Hematopoietic multipotent progenitor cell treated with erythropoietin and hydrocortisone succinate and interleukin-3 and kit ligand, for 4 days (in vitro differentiated cells): ENCODE measurements around the gene PLBD2.
A peak's percentile ranks its signal among the peaks of the same experiment; 100 is the strongest.

Experiments
- DNase-seq: peaks from one replicate; pipeline ENCODE4 v3.0.0-alpha.2; 2015

PLBD2 gene

GRCh38 chr12:113422030-113422885 lies 63.9 kb downstream of the PLBD2 start, which contains the start of gene SDSL:
Gene SDSL (plus strand): TSS chr12:113422380. CDS start chr12:113427983, 5,603 bp downstream.
- DNase-seq: peak; percentile 97

GRCh38 chr12:113422886-113423669 lies 64.7 kb downstream of the PLBD2 start:
- peak; percentile 31 for DNase-seq

GRCh38 chr12:113424456-113424855 lies 66.1 kb downstream of the PLBD2 start:
- DNase-seq: peak; percentile 24

DNA sequence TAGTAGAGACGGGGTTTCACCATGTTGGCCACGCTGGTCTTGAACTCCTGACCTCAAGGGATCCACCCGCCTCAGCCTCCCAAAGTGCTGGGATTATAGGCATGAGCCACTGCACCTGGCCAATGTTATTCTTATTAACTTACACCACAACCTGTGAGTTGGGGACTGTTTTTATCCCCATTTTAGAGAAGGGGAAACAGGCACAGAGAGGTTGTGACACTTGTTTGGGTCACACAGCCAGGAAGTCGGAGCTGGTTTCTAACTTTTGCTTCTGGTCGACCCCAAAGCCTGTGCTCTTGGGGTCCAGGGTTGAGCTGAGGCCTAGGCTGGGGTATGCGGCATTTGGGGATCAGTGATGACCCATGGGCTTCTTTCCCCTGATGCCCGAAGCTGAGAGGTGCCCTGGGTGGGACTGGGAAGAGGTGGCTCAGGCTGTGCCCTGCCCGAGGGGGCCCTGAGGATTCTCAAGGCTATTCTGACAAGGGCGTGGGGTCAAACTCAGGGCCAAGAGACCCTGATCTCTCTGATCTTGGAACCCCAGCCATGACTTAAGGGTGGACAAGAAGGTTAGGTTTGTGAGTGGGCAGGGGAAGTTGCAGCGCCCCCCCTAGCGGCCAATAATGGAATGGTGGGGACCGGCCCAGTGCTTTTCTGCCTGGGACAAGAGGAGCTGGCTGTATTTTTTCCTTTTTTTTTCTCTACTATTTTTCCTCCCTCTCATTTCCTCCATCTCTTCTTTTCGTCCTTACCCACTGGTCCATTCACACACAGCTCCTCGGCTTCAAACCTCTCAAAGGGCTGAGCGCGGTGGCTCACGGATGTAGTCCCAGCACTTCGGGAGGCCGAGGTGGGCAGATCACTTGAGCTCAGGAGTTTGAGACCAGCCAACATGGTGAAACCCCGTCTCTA lies 66.8 kb downstream of the PLBD2 start:
- DNase-seq: peak; percentile 77

- no peak for DNase-seq
These were observed 67.6 kb downstream of the PLBD2 start for GRCh38 chr12:113425960-113426453.

DNA sequence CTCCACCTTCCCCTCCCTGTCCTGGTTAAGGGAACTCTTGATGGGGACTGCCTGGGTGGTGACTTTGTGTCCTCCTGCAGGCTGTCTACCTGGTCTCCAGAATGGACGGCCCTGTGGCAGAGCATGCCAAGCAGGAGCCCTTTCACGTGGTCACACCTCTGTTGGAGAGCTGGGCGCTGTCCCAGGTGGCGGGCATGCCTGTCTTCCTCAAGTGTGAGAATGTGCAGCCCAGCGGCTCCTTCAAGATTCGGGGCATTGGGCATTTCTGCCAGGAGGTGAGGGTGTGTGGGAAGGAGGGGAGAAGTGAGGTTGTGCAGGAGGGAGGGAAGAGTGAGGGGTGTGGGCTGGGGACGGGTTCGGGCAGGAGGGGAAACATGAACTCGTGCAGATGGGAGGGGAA lies 69.5 kb downstream of the PLBD2 start:
- DNase-seq: no peak

GRCh38 chr12:113428482-113428881 lies 70.1 kb downstream of the PLBD2 start:
- no peak for DNase-seq

GRCh38 chr12:113432986-113433385 lies 74.6 kb downstream of the PLBD2 start:
- DNase-seq: no peak

GRCh38 chr12:113435367-113435766 lies 77.0 kb downstream of the PLBD2 start:
- DNase-seq: no peak

GRCh38 chr12:113436586-113436985 lies 78.2 kb downstream of the PLBD2 start:
- DNase-seq: no peak

DNA sequence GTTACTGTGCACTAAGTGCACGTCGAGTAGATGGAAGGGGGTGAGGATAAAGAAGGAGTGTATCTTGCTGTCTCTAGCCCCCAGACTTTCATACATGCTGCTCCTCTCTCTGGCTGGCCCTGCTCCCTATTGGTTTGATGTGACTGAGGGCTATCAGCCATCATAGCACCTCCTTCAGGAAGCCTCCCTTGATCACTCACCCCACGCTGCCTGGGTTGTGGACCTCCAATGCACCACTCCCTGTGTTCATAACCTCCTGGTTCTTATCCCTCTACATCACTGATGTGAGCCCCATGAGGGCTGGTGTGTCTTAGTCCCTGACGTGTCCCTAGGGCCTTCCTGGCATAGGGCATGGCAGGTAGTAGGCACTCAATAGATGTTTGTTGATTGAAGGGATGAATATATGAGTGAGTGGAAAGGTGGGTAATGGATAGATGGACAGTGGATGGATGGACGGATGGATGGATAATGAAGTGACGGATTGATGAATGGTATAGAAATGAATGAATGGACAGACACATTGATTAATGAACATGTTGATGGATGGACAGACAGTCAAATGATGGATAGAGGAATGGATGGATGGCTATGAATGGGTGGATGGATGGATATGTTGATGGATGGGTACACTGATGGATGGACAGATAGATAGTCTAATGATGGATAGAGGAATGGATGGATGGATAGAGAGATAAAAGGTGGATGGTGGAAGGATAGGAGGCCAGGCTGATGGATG lies 78.8 kb downstream of the PLBD2 start:
- no peak for DNase-seq

DNA sequence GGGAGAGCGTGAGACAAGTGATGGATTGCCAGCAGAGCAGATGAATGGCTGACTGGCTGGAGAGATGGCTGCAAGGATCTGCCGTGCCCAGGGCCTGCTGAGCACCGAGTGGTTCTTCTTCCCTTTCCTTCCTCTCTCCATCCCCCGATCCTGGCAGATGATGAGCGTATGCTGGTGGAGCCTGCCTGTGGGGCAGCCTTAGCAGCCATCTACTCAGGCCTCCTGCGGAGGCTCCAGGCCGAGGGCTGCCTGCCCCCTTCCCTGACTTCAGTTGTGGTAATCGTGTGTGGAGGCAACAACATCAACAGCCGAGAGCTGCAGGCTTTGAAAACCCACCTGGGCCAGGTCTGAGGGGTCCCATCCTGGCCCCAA lies 79.3 kb downstream of the PLBD2 start:
- DNase-seq: no peak

DNA sequence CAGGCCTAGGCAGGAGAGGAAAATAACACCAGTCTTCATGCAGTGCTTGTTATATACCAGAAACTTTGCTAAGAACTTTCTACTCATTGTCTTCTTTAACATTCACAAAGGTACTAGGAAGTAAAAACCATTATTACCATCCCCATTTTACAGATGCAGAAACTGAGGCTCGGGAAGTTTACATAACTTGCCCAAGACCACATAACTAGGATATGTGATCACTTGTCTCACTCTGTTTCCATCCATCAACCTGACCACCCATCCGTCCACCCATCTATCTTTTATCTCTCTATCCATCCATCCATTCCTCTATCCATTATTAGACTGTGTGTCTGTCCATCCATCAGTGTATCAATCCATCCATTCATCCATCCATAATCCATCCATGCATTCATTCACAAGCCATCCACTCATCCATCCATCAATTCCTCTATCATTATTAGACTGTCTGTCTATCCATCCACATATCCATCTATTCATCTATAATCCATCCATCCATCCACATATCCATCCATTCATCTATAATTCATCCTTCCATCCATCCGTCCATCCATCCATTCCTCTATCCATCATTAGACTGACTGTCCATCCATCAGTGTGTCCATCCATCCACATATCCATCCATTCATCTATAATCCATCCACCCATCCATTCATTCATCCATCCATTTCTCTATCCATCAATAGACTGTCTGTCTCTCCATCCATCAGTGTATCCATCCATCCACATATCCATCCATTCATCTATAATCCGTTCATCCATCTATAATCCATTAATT lies 80.3 kb downstream of the PLBD2 start:
- no peak for DNase-seq

DNA sequence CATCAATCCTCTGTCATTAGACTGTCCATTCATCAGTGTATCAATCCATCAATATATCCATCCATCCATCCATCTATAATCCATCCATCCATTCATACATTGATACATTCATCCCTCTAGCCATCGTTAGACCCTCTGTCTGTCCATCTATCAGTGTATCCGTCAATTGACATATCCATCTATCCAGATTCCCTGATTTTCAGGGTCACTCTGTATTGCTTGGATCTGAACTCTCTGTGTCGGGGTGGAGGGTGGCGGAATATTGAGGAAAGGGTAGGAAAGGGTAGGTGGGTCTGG lies 80.9 kb downstream of the PLBD2 start:
- DNase-seq: no peak

DNA sequence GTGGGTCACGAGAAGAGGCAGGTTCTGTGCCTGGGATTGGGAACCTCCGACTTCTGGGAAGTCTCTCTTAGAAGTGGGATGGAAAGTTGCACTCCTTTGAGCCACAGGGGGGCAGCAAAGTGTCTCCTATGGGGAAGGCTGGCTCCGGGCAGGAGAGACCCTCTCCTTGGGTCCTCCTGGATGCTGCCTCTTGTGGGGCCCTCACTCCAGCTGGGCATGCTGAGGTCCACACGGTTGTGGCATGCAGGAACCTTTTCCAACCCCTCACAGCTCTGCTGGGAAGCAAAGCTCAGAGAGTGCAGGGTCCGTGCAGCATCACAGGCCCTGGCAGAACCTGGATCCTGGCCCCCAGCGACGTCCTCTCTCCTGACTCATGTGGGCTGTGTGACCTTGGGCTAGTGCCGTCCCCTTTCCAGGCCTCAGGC lies 81.2 kb downstream of the PLBD2 start:
- DNase-seq: peak; percentile 53

- no peak for DNase-seq
These were observed 81.9 kb downstream of the PLBD2 start for GRCh38 chr12:113440336-113440735.
